ENCODE results near the gene MIEF1.

MIEF1 gene

DNA sequence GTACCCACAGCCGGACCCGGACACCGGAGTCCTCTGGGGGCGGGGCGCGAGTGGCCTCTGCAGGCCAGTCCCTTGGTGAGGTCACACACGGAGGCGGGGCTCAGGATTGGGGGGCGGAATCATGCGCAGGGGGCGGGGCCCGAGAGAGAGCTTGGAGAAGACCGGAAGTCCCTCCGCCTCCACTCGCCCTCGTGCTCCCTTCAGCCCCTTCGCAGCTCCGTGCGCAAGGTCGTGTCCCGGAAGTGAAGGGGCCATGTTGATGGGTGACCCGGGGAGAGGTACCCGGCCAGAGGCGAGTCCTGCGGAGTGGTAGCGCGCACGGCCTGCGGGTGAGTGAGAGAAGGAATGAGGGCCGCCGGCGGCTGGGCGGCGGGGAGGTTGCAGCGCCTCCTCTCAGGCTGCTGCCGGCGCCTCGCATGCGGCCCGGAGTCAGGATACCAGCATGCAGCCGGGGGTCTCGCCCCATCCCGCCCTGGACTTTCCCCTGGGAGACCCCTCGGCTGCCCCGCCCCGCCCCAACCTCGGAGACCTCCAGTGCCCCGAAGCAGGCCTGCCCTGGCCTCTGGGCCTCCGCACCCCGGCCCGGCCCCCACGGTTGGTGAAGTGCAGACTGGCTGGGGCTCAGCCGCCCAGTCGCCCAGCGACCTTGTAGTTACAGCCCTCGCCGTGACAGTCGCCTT is at the start of gene MIEF1:
MIEF1 (plus strand) TSS at position 182 of the 680 bp plus-strand sequence. CDS start 9,005 bp downstream, outside the sequence.
- peak; percentile 54 for DNase-seq

DNA sequence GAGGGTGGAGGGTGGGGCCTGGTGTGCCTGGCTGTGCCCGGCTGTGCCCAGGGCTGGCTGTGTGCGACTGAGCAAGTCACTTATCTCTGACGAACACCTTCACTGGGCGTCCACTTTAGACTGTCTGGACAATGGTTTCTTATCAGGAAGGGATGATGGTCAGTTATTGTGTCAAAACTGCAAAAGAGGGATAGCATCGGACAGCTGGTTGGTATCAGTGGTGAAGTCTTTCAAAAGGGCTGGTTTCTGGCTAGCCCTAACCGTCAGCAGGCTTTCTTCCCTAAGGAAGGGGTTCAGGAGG is 49.4 kb upstream of the MIEF1 start:
- no peak for DNase-seq

GRCh38 chr22:39453765-39454378 is 48.2 kb upstream of the MIEF1 start:
- no peak for DNase-seq

GRCh38 chr22:39454385-39454871 is 47.7 kb upstream of the MIEF1 start:
- DNase-seq: no peak

DNA sequence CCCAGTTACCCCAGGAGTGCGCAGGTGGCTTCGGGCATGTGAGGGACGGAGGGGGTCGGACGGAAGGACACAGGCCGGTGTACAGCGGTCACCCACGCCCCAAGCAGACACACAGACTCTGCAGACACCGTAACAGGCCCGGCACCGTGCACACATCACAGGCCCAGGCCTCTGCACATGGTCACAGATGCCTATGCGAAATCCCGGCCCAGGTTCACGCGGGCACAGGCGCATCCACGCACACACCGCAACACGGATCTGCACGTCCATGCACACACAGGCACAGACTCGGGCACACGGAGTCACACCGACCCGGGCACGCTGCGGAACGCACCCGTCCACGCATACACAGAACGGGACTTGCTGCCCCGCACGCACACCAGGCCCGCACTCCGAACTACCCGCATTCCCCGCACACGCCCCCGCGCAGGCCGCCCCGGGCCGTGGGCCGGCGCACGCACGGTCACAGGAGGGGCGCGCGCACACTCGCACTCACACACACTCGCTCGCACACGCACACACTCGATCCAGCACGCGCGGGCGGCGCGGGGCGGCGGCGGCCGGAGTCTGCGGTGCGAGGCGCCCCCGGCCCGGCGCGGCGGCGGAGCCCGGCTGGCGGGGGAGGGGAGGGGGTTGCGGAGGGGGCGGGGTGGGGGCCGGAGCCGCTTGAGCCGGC is 45.4 kb upstream of the MIEF1 start, which contains the start of gene MGAT3:
MGAT3 (plus strand) TSS at position 491 of the 676 bp plus-strand sequence. CDS start 30,336 bp downstream, outside the sequence.
- no peak for DNase-seq

DNA sequence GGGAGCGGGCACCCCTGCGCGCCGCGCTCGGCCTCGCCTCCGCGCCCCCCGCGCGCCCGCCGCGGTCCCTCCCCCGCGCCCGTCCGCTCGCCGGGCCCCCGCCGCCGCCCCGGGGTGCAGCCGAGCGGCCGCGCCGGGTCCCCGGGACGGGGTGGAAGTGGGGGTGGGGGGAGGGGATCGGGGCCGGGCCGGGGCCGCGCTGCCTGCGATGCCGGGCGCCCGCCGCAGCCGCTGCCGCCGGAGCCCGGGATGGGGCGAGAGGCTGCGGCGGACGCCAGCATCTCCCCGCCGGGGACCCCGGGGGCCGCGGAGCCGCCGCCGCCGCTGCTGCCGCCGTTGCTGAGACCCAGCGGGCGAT is 44.9 kb upstream of the MIEF1 start:
- DNase-seq: no peak

GRCh38 chr22:39457556-39458443 is 44.3 kb upstream of the MIEF1 start:
- DNase-seq: no peak

- no peak for DNase-seq
Measured at GRCh38 chr22:39458444-39459083, 43.5 kb upstream of the MIEF1 start.

DNA sequence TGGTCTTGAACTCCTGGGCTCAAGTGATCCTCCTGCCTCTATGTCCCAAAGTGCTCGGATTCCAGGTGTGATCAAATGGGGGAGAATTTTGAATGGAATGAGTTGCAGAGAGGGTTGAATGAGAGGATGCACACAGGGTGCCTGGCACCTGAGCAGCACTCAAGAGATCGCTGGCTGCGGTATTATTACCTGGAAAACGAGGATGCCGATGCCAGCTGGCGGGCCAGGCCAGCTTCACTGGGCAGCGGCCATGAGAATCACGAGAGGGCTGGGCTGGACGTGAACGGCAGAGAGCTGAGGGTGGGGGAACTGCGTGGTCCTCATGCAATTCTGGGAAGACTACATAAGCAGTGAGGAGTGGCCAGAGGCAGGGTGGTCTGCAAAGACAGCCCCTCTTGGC is 42.4 kb upstream of the MIEF1 start:
- peak; percentile 0 for DNase-seq

- no peak for DNase-seq
Measured at GRCh38 chr22:39462443-39463221, 39.5 kb upstream of the MIEF1 start.

DNA sequence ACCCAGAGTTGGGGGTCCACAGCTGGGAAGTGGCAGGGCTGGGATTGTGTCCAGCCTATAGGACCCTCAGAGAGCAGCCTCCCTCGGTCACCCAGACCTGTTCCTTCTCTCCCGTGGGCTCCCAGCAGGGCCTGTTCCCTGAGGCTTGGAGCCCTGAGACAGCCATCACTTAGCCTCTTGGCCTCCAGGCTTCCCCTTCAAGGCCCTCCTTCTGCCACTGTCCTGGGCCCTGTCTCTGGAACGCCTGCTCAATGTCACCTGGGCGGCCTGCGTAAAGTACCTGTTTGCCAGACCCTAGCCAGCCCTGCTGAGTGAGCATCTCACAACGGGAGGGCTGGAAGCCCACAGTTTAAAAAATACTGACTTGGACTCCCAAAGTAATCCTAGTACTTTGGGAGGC is 38.8 kb upstream of the MIEF1 start:
- DNase-seq: no peak

GRCh38 chr22:39463931-39464390 is 38.1 kb upstream of the MIEF1 start:
- peak; percentile 4 for DNase-seq

DNA sequence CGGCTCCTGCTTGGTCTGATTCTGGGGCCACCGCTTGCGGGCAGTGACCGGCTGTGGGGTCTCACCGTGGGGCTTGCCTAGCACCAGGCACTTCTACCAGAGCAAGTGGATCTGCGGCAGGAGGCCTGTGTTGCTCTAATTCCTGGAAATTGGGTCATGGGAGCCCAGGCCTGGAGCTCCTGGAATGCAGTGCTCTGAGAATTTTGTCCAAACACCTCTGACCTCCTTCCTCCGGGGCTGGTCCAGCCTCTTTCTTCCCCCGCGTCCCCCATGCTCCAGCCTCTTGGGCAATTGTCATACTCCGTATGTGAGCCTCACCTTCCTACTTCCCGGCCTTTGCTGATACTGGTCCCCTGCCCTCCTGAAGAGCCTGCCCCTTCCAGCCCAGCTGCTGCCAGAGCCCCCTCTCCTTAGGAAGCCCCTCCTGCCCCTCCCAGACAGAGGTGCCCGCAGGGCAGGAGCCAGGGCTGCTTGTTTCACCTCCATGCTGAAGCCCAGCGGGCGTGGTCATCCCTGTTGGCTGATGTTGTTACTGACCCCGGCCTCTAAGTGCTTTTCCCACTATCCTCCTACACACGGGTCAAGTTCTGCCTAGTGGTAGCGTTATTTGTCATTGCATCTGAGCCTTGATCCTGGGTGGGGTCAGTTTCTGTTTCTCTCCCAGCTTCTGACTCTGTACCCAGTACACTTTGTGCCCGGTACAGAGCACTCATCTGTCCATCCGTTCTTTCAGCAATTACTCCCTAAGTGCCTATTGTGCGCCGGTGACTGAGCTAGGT is 35.7 kb upstream of the MIEF1 start:
- DNase-seq: no peak

GRCh38 chr22:39467390-39467895 is 34.6 kb upstream of the MIEF1 start:
- DNase-seq: no peak

GRCh38 chr22:39468487-39469325 is 33.4 kb upstream of the MIEF1 start:
- no peak for DNase-seq

DNA sequence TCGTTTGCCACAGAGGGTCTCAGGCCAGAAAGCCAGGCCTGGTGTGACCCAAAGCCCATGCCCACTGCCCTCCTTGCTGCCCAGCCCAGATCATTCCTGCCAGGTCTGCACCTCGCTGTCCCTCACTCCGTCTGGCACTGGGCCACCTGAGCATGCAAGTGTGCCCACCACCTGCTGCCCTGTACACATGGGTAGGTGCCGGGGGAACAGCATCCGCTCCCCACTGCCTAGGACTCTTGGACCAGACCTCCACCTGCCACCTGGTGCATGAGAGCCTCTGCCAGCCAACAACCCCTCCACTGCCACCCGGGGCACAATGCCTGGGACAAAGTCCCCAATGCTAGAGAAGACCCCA is 32.8 kb upstream of the MIEF1 start:
- DNase-seq: peak; percentile 42

GRCh38 chr22:39469681-39470450 is 32.2 kb upstream of the MIEF1 start:
- peak; percentile 45 for DNase-seq

DNA sequence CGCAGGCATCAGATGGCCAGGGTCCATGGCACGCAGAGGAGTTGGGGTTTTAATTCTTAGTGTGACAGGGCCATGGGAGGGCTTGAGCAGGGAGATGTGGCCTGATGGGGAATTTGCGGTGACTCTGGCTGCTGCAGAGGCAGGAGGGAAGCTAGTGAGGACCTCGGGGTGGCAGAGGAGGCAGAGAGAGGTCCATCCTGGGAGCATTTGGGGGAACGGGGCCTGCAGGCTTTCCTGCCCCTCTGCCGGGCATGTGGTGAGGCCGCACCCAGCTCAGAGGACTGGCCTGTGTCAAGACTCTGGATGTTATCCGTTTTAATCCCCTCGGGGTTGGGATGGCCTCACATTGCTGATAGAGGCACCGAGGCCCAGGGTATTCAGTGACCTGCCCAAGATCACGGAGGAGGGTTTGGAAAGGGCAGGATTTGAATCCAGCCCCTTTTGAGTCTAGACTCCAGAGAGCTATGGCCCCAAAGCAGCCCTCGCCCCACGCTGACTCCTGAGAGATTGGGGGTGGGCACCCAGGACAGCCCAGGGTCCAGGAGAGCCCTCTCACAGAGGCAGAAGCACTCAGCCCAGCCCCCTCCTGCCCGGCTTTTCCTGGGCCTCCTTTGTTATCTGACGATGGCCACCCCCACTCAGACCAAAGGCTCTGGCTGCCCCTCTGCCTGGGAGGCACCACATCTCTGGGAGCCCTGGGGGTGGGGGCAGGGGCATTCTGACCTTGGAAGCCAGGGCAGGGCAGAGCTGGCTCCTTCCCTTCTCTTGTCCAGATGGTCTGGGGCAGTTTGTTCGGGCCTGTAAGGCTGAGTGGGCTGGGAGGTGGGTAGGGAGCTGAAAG is 31.4 kb upstream of the MIEF1 start:
- no peak for DNase-seq

Data from DMS79 treated with DMSO at 0.1 percent for 48 hours (cell line).